A549 (cell line): Measurements from ENCODE around the gene SLC25A19. TPM values are rescaled to one million over a fixed set of nuclear protein-coding genes. Genes with fewer than 3 reads are reported as not detected.
A peak's percentile ranks its signal among the peaks of the same experiment; 100 is the strongest.

Experiments used
- ATAC-seq, 2 experiments: fragments of 200-7000 bp in 1 of 2; fragments of >200 bp in 1 of 2; cut with Nextera tagmentation in 1 of 2; cut with Tn5 transposase in 1 of 2; 3 replicates each; pipeline versions ENCODE4 v1.8.0 to v1.9.1; 2018 to 2020; ENCODE audit warnings: mild to moderate bottlenecking in 1 of 2, moderate library complexity in 1 of 2
- CTCF ChIA-PET: fragments of 300-600 bp; sonication (Branson Sonifier 250); formaldehyde crosslinking; extraction: SDS; loops from one replicate; lab custom pipeline; 2021; ENCODE audit warnings: antibody characterized with exemption, inconsistent platforms; lab: Yijun Ruan, JAX
- POLR2A ChIA-PET: fragments of 350-600 bp; formaldehyde crosslinking; extraction: SDS; loops from one replicate; lab custom pipeline; 2021; ENCODE audit warnings: antibody characterized with exemption, inconsistent platforms; lab: Yijun Ruan, JAX
- DNase-seq, 2 experiments: peaks; one replicate each; pipeline versions ENCODE4 v3.0.0 to v3.0.0-alpha.2; 2011 to 2016; ENCODE audit warnings: low read depth in 1 of 2, low spot score in 1 of 2
- FAIRE-seq: peaks from 2 replicates; lab custom pipeline; 2011; peaks lifted over from hg19 to GRCh38; lab: Jason Lieb, UNC
- H3K27ac ChIP-seq, 2 experiments: fragments of >200 bp; sonication (Bioruptor Twin); formaldehyde crosslinking; 3 replicates each; pipeline ENCODE4 v1.5.1; 2016 to 2017
- H3K4me1 ChIP-seq: fragments of >200 bp; sonication (Bioruptor Twin); formaldehyde crosslinking; 3 replicates; pipeline ENCODE4 v1.6.1; 2016
- H3K4me2 ChIP-seq: fragments of >200 bp; sonication (Bioruptor Twin); formaldehyde crosslinking; 3 replicates; pipeline ENCODE4 v1.6.1; 2016
- H3K4me3 ChIP-seq: fragments of >200 bp; sonication (Bioruptor Twin); formaldehyde crosslinking; 3 replicates; pipeline ENCODE4 v1.5.1; 2016
- H3K9me3 ChIP-seq: fragments of >200 bp; sonication (Bioruptor Twin); formaldehyde crosslinking; 3 replicates; pipeline ENCODE4 v1.6.1; 2016
- BHLHE40 ChIP-seq: IDR thresholded peaks from 2 replicates; pipeline ENCODE4 v1.6.1; 2012; ENCODE audit warnings: low read depth, low read length, inconsistent platforms
- CBX2 ChIP-seq: fragments of 200-600 bp; sonication (generic); IDR thresholded peaks from 2 replicates; pipeline ENCODE4 v1.6.1; 2016; ENCODE audit warnings: low read depth, mild to moderate bottlenecking, borderline replicate concordance
- CBX8 ChIP-seq: fragments of 200-600 bp; sonication (generic); IDR thresholded peaks from 2 replicates; pipeline ENCODE4 v1.6.1; 2016
- CHD2 ChIP-seq: fragments of 150-350 bp; IDR thresholded peaks from 2 replicates; pipeline ENCODE4 v1.6.1; 2014; ENCODE audit warnings: low read length; ENCODE audit not compliant: partially characterized antibody
- FOXS1 ChIP-seq: fragments of 250-450 bp; sonication (Bioruptor Pico); IDR thresholded peaks from 2 replicates; pipeline ENCODE4 v1.5.0; 2020; ENCODE audit warnings: mild to moderate bottlenecking, moderate library complexity
- GATA3 ChIP-seq: IDR thresholded peaks from 2 replicates; pipeline ENCODE4 v1.6.1; 2012; ENCODE audit warnings: borderline replicate concordance
- HOXB13 ChIP-seq: fragments of 250-450 bp; sonication (Bioruptor Pico); IDR thresholded peaks from 2 replicates; pipeline ENCODE4 v1.5.0; 2020; ENCODE audit warnings: low read depth, mild to moderate bottlenecking, moderate library complexity
- HOXB5 ChIP-seq: fragments of 250-450 bp; sonication (Bioruptor Pico); IDR thresholded peaks from 2 replicates; pipeline ENCODE4 v1.5.0; 2020; ENCODE audit warnings: mild to moderate bottlenecking, moderate library complexity
- JUN ChIP-seq, 2 experiments: fragments of >200 bp; sonication (Bioruptor Twin); formaldehyde crosslinking; IDR thresholded peaks; 2 replicates in 1 of 2; 3 replicates in 1 of 2; pipeline ENCODE4 v1.6.1; 2016 to 2017
- KDM5A ChIP-seq: fragments of 200-600 bp; sonication (generic); IDR thresholded peaks from 2 replicates; pipeline ENCODE4 v1.6.1; 2016; ENCODE audit warnings: antibody characterized with exemption, mild to moderate bottlenecking
- NFE2L2 ChIP-seq: fragments of 150-350 bp; conservative IDR thresholded peaks from 2 replicates; pipeline ENCODE4 v1.6.1; 2014; ENCODE audit warnings: low read length
- NR3C1 ChIP-seq: fragments of >200 bp; sonication (Bioruptor Twin); formaldehyde crosslinking; IDR thresholded peaks from 3 replicates; pipeline ENCODE4 v1.6.1; 2017
- PHF8 ChIP-seq: fragments of 200-600 bp; sonication (generic); IDR thresholded peaks from 2 replicates; pipeline ENCODE4 v1.6.1; 2016; ENCODE audit warnings: low read depth, mild to moderate bottlenecking, antibody characterized with exemption, moderate library complexity, borderline replicate concordance
- RAD21 ChIP-seq, 2 experiments: fragments of >200 bp in 1 of 2; sonication (Bioruptor Twin) in 1 of 2; formaldehyde crosslinking in 1 of 2; IDR thresholded peaks in 1 of 2; conservative IDR thresholded peaks in 1 of 2; 2 replicates in 1 of 2; 3 replicates in 1 of 2; pipeline ENCODE4 v1.6.1; 2012 to 2018; ENCODE audit warnings: inconsistent platforms in 1 of 2
- RCOR1 ChIP-seq: fragments of 150-350 bp; IDR thresholded peaks from 2 replicates; pipeline ENCODE4 v1.6.1; 2014; ENCODE audit warnings: antibody characterized with exemption, low read length, low read depth
- SMC3 ChIP-seq: fragments of >200 bp; sonication (Bioruptor Twin); formaldehyde crosslinking; IDR thresholded peaks from 3 replicates; pipeline ENCODE4 v1.6.1; 2018; ENCODE audit warnings: inconsistent platforms
- SREBF2 ChIP-seq: fragments of 450-650 bp; IDR thresholded peaks from 2 replicates; pipeline ENCODE4 v1.6.1; 2014; ENCODE audit warnings: mild to moderate bottlenecking, moderate library complexity
- TFCP2L1 ChIP-seq: fragments of 250-450 bp; sonication (Bioruptor Pico); IDR thresholded peaks from 2 replicates; pipeline ENCODE4 v1.5.0; 2021; ENCODE audit warnings: mild to moderate bottlenecking
- TP53 ChIP-seq: fragments of 250-450 bp; sonication (Bioruptor Pico); IDR thresholded peaks from 2 replicates; pipeline ENCODE4 v1.5.0; 2021; ENCODE audit warnings: mild to moderate bottlenecking, moderate library complexity
- ZNF302 ChIP-seq: fragments of 250-450 bp; sonication (Bioruptor Pico); IDR thresholded peaks from 2 replicates; pipeline ENCODE4 v1.9.0; 2021; ENCODE audit warnings: inconsistent platforms, mild to moderate bottlenecking, moderate library complexity
- WGBS: methylation state at CpG from one replicate; pipeline ENCODE4 v1.1.6; 2017; ENCODE audit errors: missing lambda C conversion rate; 5-methylcytosine and 5-hydroxymethylcytosine counted together
- polyA plus RNA-seq, 4 experiments: library from polyadenylated mRNA; depleted of rRNA in 3 of 4; stranded (reverse); fragments of >200 nt; fragmentation: RNase III in 1 of 4; extraction: RNeasy Plus Mini Kit Qiagen cat#74134 plus additional on column Dnase treatment in 1 of 4; gene quantifications; 2 replicates in 3 of 4; 3 replicates in 1 of 4; pipeline ENCODE4 v1.2.3, GENCODE V29; 2011 to 2017
- TF ChIP-seq, protein P1 (sequence below): fragments of 200-600 bp; sonication (generic); IDR thresholded peaks from 2 replicates; pipeline ENCODE4 v1.6.1; 2016; ENCODE audit warnings: antibody characterized with exemption, mild to moderate bottlenecking, moderate library complexity
- TF ChIP-seq, protein P2 (sequence below): fragments of 450-650 bp; IDR thresholded peaks from 2 replicates; pipeline ENCODE4 v1.6.1; 2014; ENCODE audit warnings: antibody characterized with exemption
- TF ChIP-seq, protein P3 (sequence below): IDR thresholded peaks from 2 replicates; pipeline ENCODE4 v1.6.1; 2012
- TF ChIP-seq, protein P4 (sequence below): IDR thresholded peaks from 2 replicates; pipeline ENCODE4 v1.6.1; 2012

Gene SLC25A19
- polyA plus RNA-seq, 2 of the 4 experiments (the other 2 are of a cell fraction) = 14.9 to 15.3 TPM

DNA sequence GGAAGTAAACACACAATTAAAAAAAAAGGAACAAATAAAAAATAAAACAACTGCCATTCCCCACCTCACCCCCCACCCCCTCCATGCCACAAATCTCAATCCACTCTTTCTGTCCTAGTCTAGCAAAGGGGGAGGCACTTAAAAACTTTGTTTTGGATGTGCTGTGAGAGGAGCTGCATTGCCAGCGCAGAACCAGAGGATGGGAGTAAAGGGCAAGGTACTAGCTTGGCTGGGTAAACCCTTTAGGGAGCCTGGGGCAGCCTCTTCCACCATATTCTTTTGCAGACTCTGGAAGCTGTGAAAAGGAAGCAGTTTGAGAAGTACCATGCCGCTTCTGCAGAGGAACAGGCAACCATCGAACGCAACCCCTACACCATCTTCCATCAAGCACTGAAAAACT lies 26.2 kb downstream of the SLC25A19 start:
- peak overlapping the region; percentile 97 for H3K4me2 ChIP-seq
- ChIA-PET POLR2A (interaction anchor here (1.0 to 3.8 kb wide), 4 partner anchors 7 to 143 kb away, joined by 9 to 86 read pairs (median 18); partner anchors contain the start of genes GRB2, MIF4GD, NUP85 and SLC25A19), CTCF (interaction anchor here (0.5 to 6.2 kb wide), 9 partner anchors 8 to 207 kb away, joined by 3 to 102 read pairs (median 4); partner anchors contain the start of genes MIF4GD and SLC25A19)
- no peak for DNase-seq
- no peak for ATAC-seq
- peaks cover 29% of the 10 kb centered on the region for H3K4me1 ChIP-seq
- FAIRE-seq = no peak
- peak overlapping the region; percentile 97; the same call in 2 of the 3 replicates for H3K4me3 ChIP-seq
- no peaks in the 10 kb centered on the region for H3K9me3 ChIP-seq
- no peak for TF ChIP-seq TP53 (CRISPR knock-in tag)
- no peak for TF ChIP-seq CHD2
- TF ChIP-seq NFE2L2 = no peak
- 0 out of 5 replicates have a peak, but pooled peaks of 1 of the 2 experiments have one; percentile 18 for TF ChIP-seq JUN (IDR thresholded peaks at IDR 0.05)
- TF ChIP-seq, protein P1, sequence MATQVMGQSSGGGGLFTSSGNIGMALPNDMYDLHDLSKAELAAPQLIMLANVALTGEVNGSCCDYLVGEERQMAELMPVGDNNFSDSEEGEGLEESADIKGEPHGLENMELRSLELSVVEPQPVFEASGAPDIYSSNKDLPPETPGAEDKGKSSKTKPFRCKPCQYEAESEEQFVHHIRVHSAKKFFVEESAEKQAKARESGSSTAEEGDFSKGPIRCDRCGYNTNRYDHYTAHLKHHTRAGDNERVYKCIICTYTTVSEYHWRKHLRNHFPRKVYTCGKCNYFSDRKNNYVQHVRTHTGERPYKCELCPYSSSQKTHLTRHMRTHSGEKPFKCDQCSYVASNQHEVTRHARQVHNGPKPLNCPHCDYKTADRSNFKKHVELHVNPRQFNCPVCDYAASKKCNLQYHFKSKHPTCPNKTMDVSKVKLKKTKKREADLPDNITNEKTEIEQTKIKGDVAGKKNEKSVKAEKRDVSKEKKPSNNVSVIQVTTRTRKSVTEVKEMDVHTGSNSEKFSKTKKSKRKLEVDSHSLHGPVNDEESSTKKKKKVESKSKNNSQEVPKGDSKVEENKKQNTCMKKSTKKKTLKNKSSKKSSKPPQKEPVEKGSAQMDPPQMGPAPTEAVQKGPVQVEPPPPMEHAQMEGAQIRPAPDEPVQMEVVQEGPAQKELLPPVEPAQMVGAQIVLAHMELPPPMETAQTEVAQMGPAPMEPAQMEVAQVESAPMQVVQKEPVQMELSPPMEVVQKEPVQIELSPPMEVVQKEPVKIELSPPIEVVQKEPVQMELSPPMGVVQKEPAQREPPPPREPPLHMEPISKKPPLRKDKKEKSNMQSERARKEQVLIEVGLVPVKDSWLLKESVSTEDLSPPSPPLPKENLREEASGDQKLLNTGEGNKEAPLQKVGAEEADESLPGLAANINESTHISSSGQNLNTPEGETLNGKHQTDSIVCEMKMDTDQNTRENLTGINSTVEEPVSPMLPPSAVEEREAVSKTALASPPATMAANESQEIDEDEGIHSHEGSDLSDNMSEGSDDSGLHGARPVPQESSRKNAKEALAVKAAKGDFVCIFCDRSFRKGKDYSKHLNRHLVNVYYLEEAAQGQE = no peak
- TF ChIP-seq FOXS1 (CRISPR knock-in tag) = no peak
- TF ChIP-seq RAD21 (conservative IDR thresholded peaks at IDR 0.05 in 1 of 2, IDR thresholded peaks at IDR 0.05 in 1 of 2) = 0 out of 5 replicates have a peak, but pooled peaks of 1 of the 2 experiments have one; percentile 12
- 86% methylated on average over 4 of the region's 4 CpGs for WGBS
- no peak overlapping the region; a peak in 1 of 6 replicates for H3K27ac ChIP-seq

DNA sequence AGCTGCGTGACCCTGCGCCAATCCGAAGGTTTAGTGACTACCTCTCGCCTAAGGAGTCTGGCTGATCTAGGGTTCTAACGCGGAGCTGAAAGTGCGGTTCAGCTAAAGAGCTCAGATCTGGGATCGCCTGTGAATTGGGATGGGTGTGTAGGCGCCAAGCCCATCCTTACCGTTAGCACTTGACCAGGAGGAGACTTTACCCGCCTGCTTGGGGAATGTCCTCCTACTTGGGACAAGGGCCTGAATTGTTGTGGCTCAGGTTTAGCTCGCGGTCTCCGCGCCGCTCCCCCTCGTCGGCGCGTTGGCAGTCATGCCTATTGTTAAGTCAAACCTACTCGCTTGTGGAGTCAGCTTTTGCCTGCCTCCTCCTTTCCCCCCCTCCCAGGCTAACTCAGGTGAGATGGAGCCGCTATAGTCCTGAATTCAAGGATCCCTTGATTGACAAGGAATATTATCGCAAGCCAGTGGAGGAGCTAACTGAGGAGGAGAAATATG lies 27.1 kb downstream of the SLC25A19 start:
- FAIRE-seq (no peak), DNase-seq (no peak), ATAC-seq (peak; percentile 25 to 36; a peak in 5 of 6 replicates)
- WGBS = under 1% methylated on average over 20 of the region's 23 CpGs
- Histone ChIP-seq H3K4me2 (peak overlapping the region; percentile 97), H3K4me3 (peak overlapping the region; percentile 97), H3K9me3 (no peaks in the 10 kb centered on the region), H3K4me1 (peaks cover 22% of the 10 kb centered on the region), H3K27ac (peak overlapping the region; percentile 96)
- ChIA-PET CTCF (interaction anchor here (0.6 to 6.2 kb wide), 15 partner anchors 8 to 371 kb away, joined by 3 to 102 read pairs (median 4); partner anchors contain the start of genes MIF4GD, SLC25A19 and SMIM5), POLR2A (interaction anchor here (0.6 to 3.8 kb wide), 20 partner anchors 8 to 349 kb away, joined by 3 to 86 read pairs (median 4); partner anchors contain the start of genes GRB2, MIF4GD, NT5C and NUP85)
- TF ChIP-seq KDM5A = peak; percentile 87
- TF ChIP-seq TFCP2L1 (CRISPR knock-in tag) = no peak

DNA sequence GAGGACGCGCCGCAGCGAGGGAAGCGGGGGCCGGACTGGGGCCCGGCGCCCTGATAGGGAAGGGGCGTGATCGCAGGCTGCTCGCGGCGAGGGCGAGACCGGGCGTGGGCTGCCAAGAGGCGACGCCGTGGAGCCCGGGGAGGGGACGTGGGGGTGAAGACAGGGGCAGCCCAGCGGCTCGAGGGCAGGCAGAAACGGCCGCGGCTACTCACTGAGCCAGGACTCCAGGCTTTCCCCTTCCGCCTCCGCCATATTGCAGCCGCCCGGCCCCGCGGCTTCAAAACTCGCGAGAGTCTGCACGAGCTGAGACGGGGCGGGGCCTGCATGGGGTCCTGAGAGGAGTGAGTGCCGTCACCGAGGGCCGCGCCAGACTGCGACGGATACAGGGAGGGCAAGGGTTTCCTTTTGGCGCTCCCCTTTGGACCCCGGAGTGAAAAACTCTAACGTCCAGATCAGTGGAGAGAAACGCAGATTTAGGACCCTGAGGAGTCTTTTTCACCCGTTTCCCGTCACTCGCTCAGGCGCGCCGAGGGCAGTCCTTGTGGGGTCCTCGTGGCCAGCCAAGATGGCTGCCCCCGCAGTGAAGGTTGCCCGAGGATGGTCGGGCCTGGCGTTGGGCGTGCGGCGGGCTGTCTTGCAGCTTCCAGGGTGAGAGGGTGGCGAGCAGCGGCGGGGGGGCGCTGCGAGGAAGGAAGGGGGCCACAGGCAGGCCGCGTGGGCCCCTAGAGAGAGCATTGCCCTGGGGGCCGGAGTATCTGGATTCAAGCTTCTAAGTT lies 27.7 kb downstream of the SLC25A19 start, which contains the start of the genes GGA3 and MRPS7:
TSS of gene GGA3 (minus strand) at position 271 of the 776 bp plus-strand sequence. CDS start at position 252, 19 bp downstream.
TSS of gene MRPS7 (plus strand) at position 544 of the 776 bp plus-strand sequence. CDS start at position 566, 22 bp downstream.
- no peaks in the 10 kb centered on the region for H3K9me3 ChIP-seq
- DNase-seq = peak; percentile 95 to 96
- ATAC-seq = peak; percentile 96 to 97
- peak within 1 kb of the TSS; percentile 96 for H3K27ac ChIP-seq
- ChIA-PET CTCF (interaction anchor here (0.6 to 6.2 kb wide), 17 partner anchors 9 to 371 kb away, joined by 3 to 102 read pairs (median 5); partner anchors contain the start of genes MIF4GD, SLC25A19 and SMIM5), POLR2A (interaction anchor here (0.5 to 3.8 kb wide), 24 partner anchors 9 to 348 kb away, joined by 3 to 86 read pairs (median 4); partner anchors contain the start of genes GRB2, MIF4GD, NT5C and NUP85)
- H3K4me1 ChIP-seq = peaks cover 22% of the 10 kb centered on the region
- peak within 1 kb of the TSS; percentile 97 for H3K4me3 ChIP-seq
- H3K4me2 ChIP-seq = peak within 1 kb of the TSS; percentile 97
- FAIRE-seq = no peak
- WGBS = 2% methylated on average over 37 of the region's 69 CpGs
- TF ChIP-seq BHLHE40 (no peak), JUN (IDR thresholded peaks at IDR 0.05) (peak; percentile 90 to 99), HOXB13 (CRISPR knock-in tag) (no peak), SREBF2 (no peak), TFCP2L1 (CRISPR knock-in tag) (no peak), NR3C1 (no peak), PHF8 (peak; percentile 84; the same call in 1 of the 2 replicates), RCOR1 (no peak), HOXB5 (CRISPR knock-in tag) (peak; percentile 64; the same call in 1 of the 2 replicates), CBX2 (no peak), TP53 (CRISPR knock-in tag) (peak; percentile 67; the same call in 1 of the 2 replicates), CBX8 (no peak), SMC3 (peak; percentile 5; the same call in 1 of the 3 replicates), GATA3 (peak; percentile 57; the same call in 1 of the 2 replicates), ZNF302 (CRISPR knock-in tag) (no peak)
- TF ChIP-seq, protein P2, sequence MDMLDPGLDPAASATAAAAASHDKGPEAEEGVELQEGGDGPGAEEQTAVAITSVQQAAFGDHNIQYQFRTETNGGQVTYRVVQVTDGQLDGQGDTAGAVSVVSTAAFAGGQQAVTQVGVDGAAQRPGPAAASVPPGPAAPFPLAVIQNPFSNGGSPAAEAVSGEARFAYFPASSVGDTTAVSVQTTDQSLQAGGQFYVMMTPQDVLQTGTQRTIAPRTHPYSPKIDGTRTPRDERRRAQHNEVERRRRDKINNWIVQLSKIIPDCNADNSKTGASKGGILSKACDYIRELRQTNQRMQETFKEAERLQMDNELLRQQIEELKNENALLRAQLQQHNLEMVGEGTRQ = no peak
- TF ChIP-seq, protein P3, sequence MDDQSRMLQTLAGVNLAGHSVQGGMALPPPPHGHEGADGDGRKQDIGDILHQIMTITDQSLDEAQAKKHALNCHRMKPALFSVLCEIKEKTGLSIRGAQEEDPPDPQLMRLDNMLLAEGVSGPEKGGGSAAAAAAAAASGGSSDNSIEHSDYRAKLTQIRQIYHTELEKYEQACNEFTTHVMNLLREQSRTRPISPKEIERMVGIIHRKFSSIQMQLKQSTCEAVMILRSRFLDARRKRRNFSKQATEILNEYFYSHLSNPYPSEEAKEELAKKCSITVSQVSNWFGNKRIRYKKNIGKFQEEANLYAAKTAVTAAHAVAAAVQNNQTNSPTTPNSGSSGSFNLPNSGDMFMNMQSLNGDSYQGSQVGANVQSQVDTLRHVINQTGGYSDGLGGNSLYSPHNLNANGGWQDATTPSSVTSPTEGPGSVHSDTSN = no peak
- TF ChIP-seq, protein P4, sequence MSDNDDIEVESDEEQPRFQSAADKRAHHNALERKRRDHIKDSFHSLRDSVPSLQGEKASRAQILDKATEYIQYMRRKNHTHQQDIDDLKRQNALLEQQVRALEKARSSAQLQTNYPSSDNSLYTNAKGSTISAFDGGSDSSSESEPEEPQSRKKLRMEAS = peak; percentile 91
